PC-9 (cell line): Measurements from ENCODE around the gene MED13L. TPM values are rescaled to one million over a fixed set of nuclear protein-coding genes. Genes with fewer than 3 reads are reported as not detected.

Experiments
- BruUV-seq: library from RNA; stranded (reverse); fragments of 400-500 nt; replicated peaks from 2 replicates; lab custom pipeline; 2021; lab: Mats Ljungman, UMichigan
- CTCF ChIA-PET: fragments of 300-600 bp; sonication (Branson Sonifier 250); formaldehyde crosslinking; loops from one replicate; lab custom pipeline; 2022; ENCODE audit warnings: antibody characterized with exemption; lab: Charles Lee
- POLR2A ChIA-PET: fragments of 300-600 bp; sonication (Branson Sonifier 250); formaldehyde crosslinking; loops from one replicate; lab custom pipeline; 2022; ENCODE audit warnings: antibody characterized with exemption; ENCODE audit not compliant: unreplicated experiment; lab: Charles Lee
- DNase-seq, 2 experiments: peaks; one replicate each; pipeline versions ENCODE4 v3.0.0 to v3.0.0-alpha.2; 2015 to 2022; ENCODE audit warnings: mixed read lengths in 1 of 2
- H2AFZ ChIP-seq: fragments of 200-600 bp; sonication (generic); 2 replicates; pipeline ENCODE4 v1.8.1; 2017; ENCODE audit warnings: antibody characterized with exemption
- H3F3A ChIP-seq: fragments of 200-600 bp; sonication (generic); 2 replicates; pipeline ENCODE4 v1.8.1; 2017; ENCODE audit warnings: antibody characterized with exemption, mild to moderate bottlenecking, low read depth; ENCODE audit not compliant: insufficient read depth
- H3K27ac ChIP-seq: fragments of 200-600 bp; sonication (generic); 2 replicates; pipeline ENCODE4 v1.6.1; 2016; ENCODE audit warnings: mixed run types
- H3K27me3 ChIP-seq: fragments of 200-600 bp; sonication (generic); 2 replicates; pipeline ENCODE4 v1.6.1; 2016; ENCODE audit warnings: low read depth, mixed run types; ENCODE audit not compliant: insufficient read depth
- H3K36me3 ChIP-seq: fragments of 200-600 bp; sonication (generic); 2 replicates; pipeline ENCODE4 v1.6.1; 2016; ENCODE audit warnings: low read depth, mixed run types
- H3K4me1 ChIP-seq: fragments of 200-600 bp; sonication (generic); replicated peaks from 2 replicates; pipeline ENCODE4 v1.6.1; 2016; ENCODE audit warnings: mixed run types; ENCODE audit not compliant: insufficient read depth
- H3K4me2 ChIP-seq: fragments of 200-600 bp; sonication (generic); 2 replicates; pipeline ENCODE4 v1.6.1; 2017; ENCODE audit warnings: mixed run types
- H3K4me3 ChIP-seq: fragments of 200-600 bp; sonication (generic); 2 replicates; pipeline ENCODE4 v1.6.1; 2016; ENCODE audit warnings: mixed run types
- H3K79me2 ChIP-seq: fragments of 200-600 bp; sonication (generic); 2 replicates; pipeline ENCODE4 v1.6.1; 2017; ENCODE audit warnings: low read depth, mixed run types
- H3K9me2 ChIP-seq: fragments of 200-600 bp; sonication (generic); 2 replicates; pipeline ENCODE4 v1.8.1; 2017; ENCODE audit warnings: mild to moderate bottlenecking; ENCODE audit not compliant: insufficient read depth
- H3K9me3 ChIP-seq: fragments of 200-600 bp; sonication (generic); 2 replicates; pipeline ENCODE4 v1.8.1; 2016; ENCODE audit warnings: low read depth; ENCODE audit not compliant: insufficient read depth
- H4K20me1 ChIP-seq: fragments of 200-600 bp; sonication (generic); 2 replicates; pipeline ENCODE4 v1.8.1; 2017; ENCODE audit not compliant: insufficient read depth
- EZH2 ChIP-seq: fragments of 200-600 bp; sonication (generic); IDR thresholded peaks from 2 replicates; pipeline ENCODE4 v1.8.0; 2017; ENCODE audit warnings: antibody characterized with exemption, low read depth
- intact Hi-C: fragments of 100-400 bp; cut with micrococcal nuclease; formaldehyde crosslinking; loops from one replicate; pipeline ENCODE4 v1.10.0; 2022; ENCODE audit not compliant: unreplicated experiment
- total RNA-seq: library from RNA; stranded (reverse); gene quantifications from 2 replicates; pipeline ENCODE4 v1.2.3, GENCODE V29; 2021
- TF ChIP-seq, protein P1 (sequence below): fragments of 200-600 bp; sonication (generic); conservative IDR thresholded peaks from 2 replicates; pipeline ENCODE4 v1.6.1; 2017; ENCODE audit warnings: mixed run types, antibody characterized with exemption, mild to moderate bottlenecking, moderate library complexity

MED13L gene
- total RNA-seq, 1 experiment from 2014 or later: 89.5 TPM

DNA sequence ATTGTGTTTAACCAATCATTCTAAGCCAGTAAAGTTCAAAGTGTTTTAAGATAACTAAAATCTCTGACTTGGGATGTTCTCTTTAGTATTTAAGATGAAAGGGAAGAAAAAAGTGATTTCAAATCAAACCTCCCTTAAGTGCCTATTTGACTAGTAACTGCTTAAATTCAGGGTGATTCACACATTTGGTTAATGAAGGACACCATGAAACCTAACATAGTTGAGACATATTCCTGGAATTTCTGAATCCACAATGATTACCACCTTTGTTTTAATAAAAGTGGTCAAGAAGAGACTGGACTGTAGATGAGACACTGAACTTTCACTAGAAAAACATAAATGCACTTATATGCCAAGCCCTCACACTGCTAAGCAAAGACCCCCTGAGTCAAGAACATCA lies 138.7 kb downstream of the MED13L start:
- no peak overlapping the region for H2AFZ ChIP-seq
- no peak overlapping the region for H3K4me3 ChIP-seq
- CTCF ChIA-PET: no interaction called here
- BruUV-seq: no TSS peak
- H3F3A ChIP-seq: peaks cover 22% of the 10 kb centered on the region
- H3K9me2 ChIP-seq: no peaks in the 10 kb centered on the region
- H3K4me2 ChIP-seq: no peak overlapping the region
- intact Hi-C loops: no loop called here
- H4K20me1 ChIP-seq: peaks cover 28% of the 10 kb centered on the region
- peaks cover 96% of the 10 kb centered on the region for H3K79me2 ChIP-seq
- peaks cover 22% of the 10 kb centered on the region for H3K4me1 ChIP-seq
- no peaks in the 10 kb centered on the region for H3K27me3 ChIP-seq
- peaks cover 6% of the 10 kb centered on the region; the same call in 1 of the 2 replicates for H3K9me3 ChIP-seq
- H3K36me3 ChIP-seq: no peaks in the 10 kb centered on the region
- no peak for TF ChIP-seq EZH2
- TF ChIP-seq, protein P1, sequence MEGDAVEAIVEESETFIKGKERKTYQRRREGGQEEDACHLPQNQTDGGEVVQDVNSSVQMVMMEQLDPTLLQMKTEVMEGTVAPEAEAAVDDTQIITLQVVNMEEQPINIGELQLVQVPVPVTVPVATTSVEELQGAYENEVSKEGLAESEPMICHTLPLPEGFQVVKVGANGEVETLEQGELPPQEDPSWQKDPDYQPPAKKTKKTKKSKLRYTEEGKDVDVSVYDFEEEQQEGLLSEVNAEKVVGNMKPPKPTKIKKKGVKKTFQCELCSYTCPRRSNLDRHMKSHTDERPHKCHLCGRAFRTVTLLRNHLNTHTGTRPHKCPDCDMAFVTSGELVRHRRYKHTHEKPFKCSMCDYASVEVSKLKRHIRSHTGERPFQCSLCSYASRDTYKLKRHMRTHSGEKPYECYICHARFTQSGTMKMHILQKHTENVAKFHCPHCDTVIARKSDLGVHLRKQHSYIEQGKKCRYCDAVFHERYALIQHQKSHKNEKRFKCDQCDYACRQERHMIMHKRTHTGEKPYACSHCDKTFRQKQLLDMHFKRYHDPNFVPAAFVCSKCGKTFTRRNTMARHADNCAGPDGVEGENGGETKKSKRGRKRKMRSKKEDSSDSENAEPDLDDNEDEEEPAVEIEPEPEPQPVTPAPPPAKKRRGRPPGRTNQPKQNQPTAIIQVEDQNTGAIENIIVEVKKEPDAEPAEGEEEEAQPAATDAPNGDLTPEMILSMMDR: no peak
- no peak for DNase-seq
- H3K27ac ChIP-seq: no peak overlapping the region
- POLR2A ChIA-PET: no interaction called here

DNA sequence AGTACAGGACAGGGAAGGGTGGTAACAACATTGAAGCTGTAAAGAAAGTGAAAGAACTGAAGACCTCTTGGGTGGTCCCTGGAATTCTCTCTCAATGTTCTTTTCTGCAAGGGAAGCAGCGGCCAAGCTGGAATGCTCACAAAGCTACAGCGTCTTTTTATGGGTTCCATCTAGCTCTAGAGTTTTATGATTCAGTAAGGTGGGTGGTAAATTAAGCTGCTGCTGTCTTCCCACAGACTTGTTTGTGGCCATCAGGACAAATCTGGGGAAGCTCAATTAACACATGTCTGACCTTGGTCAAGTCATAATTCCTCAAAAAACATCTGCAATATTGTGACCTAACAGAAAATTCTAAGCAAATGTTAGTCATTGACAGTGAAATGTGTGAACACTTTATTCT lies 139.1 kb downstream of the MED13L start:
- BruUV-seq: no TSS peak
- Histone ChIP-seq H3K9me2 (no peaks in the 10 kb centered on the region), H3K36me3 (no peaks in the 10 kb centered on the region), H3K79me2 (peaks cover 96% of the 10 kb centered on the region), H3F3A (peaks cover 18% of the 10 kb centered on the region), H3K4me1 (peaks cover 21% of the 10 kb centered on the region), H3K27ac (no peak overlapping the region), H3K4me2 (no peak overlapping the region), H4K20me1 (peaks cover 30% of the 10 kb centered on the region), H3K9me3 (peaks cover 6% of the 10 kb centered on the region; the same call in 1 of the 2 replicates), H2AFZ (no peak overlapping the region), H3K27me3 (no peaks in the 10 kb centered on the region), H3K4me3 (no peak overlapping the region)
- CTCF ChIA-PET: no interaction called here
- DNase-seq: no peak
- POLR2A ChIA-PET: no interaction called here
- intact Hi-C loops: no loop called here
- TF ChIP-seq, protein P1: no peak
- TF ChIP-seq EZH2: no peak

DNA sequence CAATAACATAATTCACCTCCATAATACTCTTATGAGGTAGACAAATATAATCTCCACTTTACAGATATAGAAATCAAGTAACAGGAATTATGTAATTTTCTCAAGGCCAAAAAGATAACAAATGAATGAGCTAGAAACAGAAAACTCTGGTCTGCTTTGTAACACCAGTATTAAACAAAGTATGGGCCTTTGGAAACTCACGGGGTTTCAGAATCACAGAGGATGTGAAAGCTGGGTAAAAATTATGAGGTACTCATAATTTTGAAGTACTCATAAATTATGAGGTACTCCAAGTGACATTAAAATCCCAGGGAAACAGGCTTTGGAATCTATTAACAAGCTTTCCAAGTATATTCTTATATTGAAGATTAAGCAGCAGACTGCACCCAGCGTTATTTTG lies 140.2 kb downstream of the MED13L start:
- BruUV-seq: no TSS peak
- ChIA-PET POLR2A (no interaction called here), CTCF (no interaction called here)
- H4K20me1 ChIP-seq: peaks cover 33% of the 10 kb centered on the region
- no peak for TF ChIP-seq EZH2
- TF ChIP-seq, protein P1: no peak
- H3K4me1 ChIP-seq: peaks cover 15% of the 10 kb centered on the region
- intact Hi-C loops: no loop called here
- no peak overlapping the region for H2AFZ ChIP-seq
- H3K4me2 ChIP-seq: no peak overlapping the region
- no peaks in the 10 kb centered on the region for H3K36me3 ChIP-seq
- peaks cover 13% of the 10 kb centered on the region for H3F3A ChIP-seq
- no peak overlapping the region for H3K27ac ChIP-seq
- peaks cover 97% of the 10 kb centered on the region for H3K79me2 ChIP-seq
- H3K9me3 ChIP-seq: peaks cover 6% of the 10 kb centered on the region; the same call in 1 of the 2 replicates
- no peak for DNase-seq
- no peaks in the 10 kb centered on the region for H3K27me3 ChIP-seq
- H3K9me2 ChIP-seq: no peaks in the 10 kb centered on the region
- no peak overlapping the region for H3K4me3 ChIP-seq
